GM12878 (cell line): ENCODE results near the gene FBXO8. TPM values are rescaled to one million over a fixed set of nuclear protein-coding genes. Genes with fewer than 3 reads are reported as not detected.

Source experiments
- ATAC-seq: fragments of 200-7000 bp; cut with Tn5 transposase; 3 replicates; pipeline ENCODE4 v1.9.1; 2020; ENCODE audit warnings: mild to moderate bottlenecking, moderate library complexity
- BruUV-seq: library from RNA; stranded (reverse); fragments of 400-500 nt; replicated peaks from 2 replicates; lab custom pipeline; 2021; lab: Mats Ljungman, UMichigan
- CTCF ChIA-PET: fragments of 300-600 bp; sonication (Branson Sonifier 250); formaldehyde crosslinking; extraction: SDS; loops from one replicate; lab custom pipeline; 2021; ENCODE audit warnings: inconsistent platforms; lab: Yijun Ruan, JAX
- POLR2A ChIA-PET: fragments of 350-600 bp; formaldehyde crosslinking; extraction: SDS; loops from one replicate; lab custom pipeline; 2021; ENCODE audit warnings: inconsistent platforms; lab: Charles Lee
- RAD21 ChIA-PET: fragments of 300-600 bp; sonication (Branson Sonifier 250); formaldehyde crosslinking; loops from one replicate; lab custom pipeline; 2023; ENCODE audit warnings: antibody characterized with exemption; ENCODE audit not compliant: unreplicated experiment; lab: Charles Lee
- SMC1A ChIA-PET: fragments of 300-600 bp; sonication (Branson Sonifier 250); formaldehyde crosslinking; loops from one replicate; lab custom pipeline; 2023; ENCODE audit not compliant: unreplicated experiment, uncharacterized antibody; lab: Charles Lee
- DNase-seq: peaks from one replicate; pipeline ENCODE4 v3.0.0-alpha.2; 2011; ENCODE audit warnings: low read depth, low spot score
- FAIRE-seq: peaks from 3 replicates; lab custom pipeline; 2011; peaks lifted over from hg19 to GRCh38; lab: Jason Lieb, UNC
- H2AFZ ChIP-seq: 2 replicates; pipeline ENCODE4 v1.6.0; 2011; ENCODE audit warnings: low read depth, low read length, control low read depth; ENCODE audit not compliant: control insufficient read depth
- H3K27ac ChIP-seq: 2 replicates; pipeline ENCODE4 v1.5.1; 2011; ENCODE audit warnings: control low read depth; ENCODE audit not compliant: control insufficient read depth, insufficient read depth
- H3K27me3 ChIP-seq, 2 experiments: replicated peaks in 1 of 2; 2 replicates each; pipeline versions ENCODE4 v1.6.0 to v1.6.1; 2011; ENCODE audit warnings: low read length in 1 of 2; ENCODE audit not compliant: control insufficient read depth in 2 of 2, insufficient read depth in 2 of 2
- H3K36me3 ChIP-seq, 2 experiments: 2 replicates each; pipeline ENCODE4 v1.5.1; 2011; ENCODE audit warnings: low read length in 1 of 2; ENCODE audit not compliant: control insufficient read depth in 2 of 2, insufficient read depth in 2 of 2
- H3K4me1 ChIP-seq: 2 replicates; pipeline ENCODE4 v1.6.1; 2011; ENCODE audit warnings: mild to moderate bottlenecking, low read length, moderate library complexity, mixed read lengths; ENCODE audit not compliant: control insufficient read depth, insufficient read depth
- H3K4me2 ChIP-seq: 2 replicates; pipeline ENCODE4 v1.6.0; 2011; ENCODE audit warnings: control low read depth; ENCODE audit not compliant: control insufficient read depth, insufficient read depth
- H3K4me3 ChIP-seq: fragments of 200-600 bp; sonication (generic); 2 replicates; pipeline ENCODE4 v1.5.1; 2016
- H3K79me2 ChIP-seq: 2 replicates; pipeline ENCODE4 v1.6.0; 2011; ENCODE audit warnings: low read length; ENCODE audit not compliant: control insufficient read depth, insufficient read depth
- H3K9ac ChIP-seq: 2 replicates; pipeline ENCODE4 v1.8.0; 2011; ENCODE audit warnings: low read length, control low read depth, mixed read lengths; ENCODE audit not compliant: control insufficient read depth, insufficient read depth
- H3K9me3 ChIP-seq: replicated peaks from 3 replicates; pipeline ENCODE4 v1.5.1; 2011; ENCODE audit warnings: mild to moderate bottlenecking, low read length; ENCODE audit not compliant: control insufficient read depth, insufficient read depth
- H4K20me1 ChIP-seq: 2 replicates; pipeline ENCODE4 v1.6.0; 2011; ENCODE audit not compliant: control insufficient read depth, insufficient read depth
- CHD1 ChIP-seq: IDR thresholded peaks from 2 replicates; pipeline ENCODE4 v1.6.1; 2012; ENCODE audit warnings: low read depth, low read length, improper control_type of control experiment
- CHD2 ChIP-seq: IDR thresholded peaks from 2 replicates; pipeline ENCODE4 v1.6.1; 2011; ENCODE audit warnings: low read depth, low read length, improper control_type of control experiment, borderline replicate concordance
- HDGF ChIP-seq: fragments of 450-650 bp; IDR thresholded peaks from 2 replicates; pipeline ENCODE4 v1.6.1; 2016; ENCODE audit warnings: antibody characterized with exemption
- MYB ChIP-seq: fragments of 150-350 bp; IDR thresholded peaks from 2 replicates; pipeline ENCODE4 v1.6.1; 2014; ENCODE audit warnings: mild to moderate bottlenecking, low read depth, low read length, borderline replicate concordance
- NBN ChIP-seq: fragments of 450-650 bp; IDR thresholded peaks from 2 replicates; pipeline ENCODE4 v1.6.1; 2016
- SIN3A ChIP-seq: IDR thresholded peaks from 2 replicates; pipeline ENCODE4 v1.6.1; 2012; ENCODE audit warnings: low read depth, low read length, improper control_type of control experiment
- SMAD1 ChIP-seq: fragments of 450-650 bp; IDR thresholded peaks from 2 replicates; pipeline ENCODE4 v1.6.1; 2018; ENCODE audit warnings: mild to moderate bottlenecking, low read depth; ENCODE audit not compliant: partially characterized antibody
- SRF ChIP-seq, 2 experiments: IDR thresholded peaks; 2 replicates each; pipeline ENCODE4 v1.6.1; 2011; ENCODE audit warnings: low read depth in 2 of 2, low read length in 2 of 2, mild to moderate bottlenecking in 1 of 2, moderate library complexity in 1 of 2
- STAT3 ChIP-seq: IDR thresholded peaks from 2 replicates; pipeline ENCODE4 v1.6.1; 2011; ENCODE audit warnings: low read depth, low read length, improper control_type of control experiment
- in situ Hi-C: fragments of 300-500 bp; cut with MboI; formaldehyde crosslinking; loops from 9 replicates; pipeline ENCODE4 v1.14.3; 2018; ENCODE audit warnings: mixed read lengths
- intact Hi-C: fragments of 100-400 bp; cut with micrococcal nuclease; formaldehyde crosslinking; loops from one replicate; pipeline ENCODE4 v1.14.2; 2022; ENCODE audit not compliant: unreplicated experiment
- polyA plus RNA-seq, 11 experiments: library from polyadenylated mRNA; depleted of rRNA in 4 of 11; unstranded in 6 of 11; stranded (reverse) in 5 of 11; fragments of >200 nt; fragmentation: Nextera tagmentation in 4 of 11; fragmentation: Illumina TruSeq in 1 of 11; extraction: Ambion mirVana in 4 of 11; extraction: Trizol in 1 of 11; gene quantifications; 1 replicate in 1 of 11; 2 replicates in 10 of 11; pipeline versions ENCODE4 v1.2.1 to v1.2.3, GENCODE V29; 2011 to 2016; ENCODE audit warnings: inconsistent platforms in 2 of 11, missing spikeins in 2 of 11, low read depth in 1 of 11
- total RNA-seq, 4 experiments: library from RNA; depleted of rRNA in 3 of 4; stranded (reverse); fragments of >200 nt in 3 of 4; fragmentation: Illumina TruSeq in 1 of 4; extraction: Trizol in 1 of 4; gene quantifications; 2 replicates each; pipeline versions ENCODE4 v1.2.1 to v1.2.3, GENCODE V29; 2013 to 2021
- TF ChIP-seq, protein P1 (sequence below): IDR thresholded peaks from 2 replicates; pipeline ENCODE4 v1.6.1; 2012; ENCODE audit warnings: low read depth, low read length, improper control_type of control experiment
- TF ChIP-seq, protein P2 (sequence below): IDR thresholded peaks from 2 replicates; pipeline ENCODE4 v1.6.1; 2011; ENCODE audit warnings: borderline replicate concordance, low read depth, mild to moderate bottlenecking, moderate library complexity, mixed read lengths, low read length; ENCODE audit not compliant: insufficient read depth; ENCODE audit errors: extremely low read length
- TF ChIP-seq, protein P3 (sequence below): IDR thresholded peaks from 2 replicates; pipeline ENCODE4 v1.6.1; 2012; ENCODE audit warnings: low read depth, low read length, improper control_type of control experiment
- TF ChIP-seq, protein P4 (sequence below): IDR thresholded peaks from 2 replicates; pipeline ENCODE4 v1.6.1; 2012; ENCODE audit warnings: low read depth, low read length, improper control_type of control experiment

Gene FBXO8
- total and polyA plus RNA-seq, 10 of the 15 experiments (the other 5 are each of a cell fraction or from before 2014, with no cell fraction given) = 11.3 to 38.1 (median 16.8) TPM

DNA sequence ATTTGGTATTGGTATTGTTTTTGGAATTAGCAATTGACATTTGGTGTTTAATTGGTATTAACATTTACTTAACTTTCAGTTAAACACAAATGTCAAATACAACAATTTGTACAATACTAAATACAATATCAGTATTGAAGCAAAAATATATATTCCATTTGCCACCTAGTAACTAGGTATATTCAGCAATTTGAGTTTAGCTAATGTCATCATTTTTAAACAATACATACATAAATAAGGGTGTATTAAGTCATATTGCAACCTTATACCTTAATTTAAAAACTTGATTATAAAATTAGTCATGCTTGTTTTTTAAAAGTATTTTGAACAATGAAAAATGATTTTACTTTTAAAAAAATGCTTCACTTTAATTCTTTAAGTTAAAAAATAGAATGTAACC lies 53.3 kb downstream of the FBXO8 start:
- Histone ChIP-seq H3K27me3 (no peaks in the 10 kb centered on the region), H3K4me1 (no peaks in the 10 kb centered on the region), H3K36me3 (no peaks in the 10 kb centered on the region), H3K27ac (no peak overlapping the region)
- ATAC-seq (no peak), DNase-seq (no peak)
- CTCF ChIA-PET = interaction anchor here (1.1 to 1.9 kb wide), 2 partner anchors 8 to 88 kb away, joined by 4 to 9 read pairs; no protein-coding TSS in a partner anchor
- BruUV-seq = no TSS peak
- TF ChIP-seq, protein P1, sequence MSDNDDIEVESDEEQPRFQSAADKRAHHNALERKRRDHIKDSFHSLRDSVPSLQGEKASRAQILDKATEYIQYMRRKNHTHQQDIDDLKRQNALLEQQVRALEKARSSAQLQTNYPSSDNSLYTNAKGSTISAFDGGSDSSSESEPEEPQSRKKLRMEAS = no peak
- TF ChIP-seq SRF (IDR thresholded peaks at IDR 0.05; ENCODE audit: low read depth in 2 of 2, low read length in 2 of 2) (no peak), SIN3A (no peak), SMAD1 (no peak), HDGF (no peak), CHD2 (no peak), NBN (no peak), MYB (no peak), CHD1 (no peak), STAT3 (no peak)
- TF ChIP-seq, protein P2, sequence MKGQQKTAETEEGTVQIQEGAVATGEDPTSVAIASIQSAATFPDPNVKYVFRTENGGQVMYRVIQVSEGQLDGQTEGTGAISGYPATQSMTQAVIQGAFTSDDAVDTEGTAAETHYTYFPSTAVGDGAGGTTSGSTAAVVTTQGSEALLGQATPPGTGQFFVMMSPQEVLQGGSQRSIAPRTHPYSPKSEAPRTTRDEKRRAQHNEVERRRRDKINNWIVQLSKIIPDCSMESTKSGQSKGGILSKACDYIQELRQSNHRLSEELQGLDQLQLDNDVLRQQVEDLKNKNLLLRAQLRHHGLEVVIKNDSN = no peak
- TF ChIP-seq, protein P3, sequence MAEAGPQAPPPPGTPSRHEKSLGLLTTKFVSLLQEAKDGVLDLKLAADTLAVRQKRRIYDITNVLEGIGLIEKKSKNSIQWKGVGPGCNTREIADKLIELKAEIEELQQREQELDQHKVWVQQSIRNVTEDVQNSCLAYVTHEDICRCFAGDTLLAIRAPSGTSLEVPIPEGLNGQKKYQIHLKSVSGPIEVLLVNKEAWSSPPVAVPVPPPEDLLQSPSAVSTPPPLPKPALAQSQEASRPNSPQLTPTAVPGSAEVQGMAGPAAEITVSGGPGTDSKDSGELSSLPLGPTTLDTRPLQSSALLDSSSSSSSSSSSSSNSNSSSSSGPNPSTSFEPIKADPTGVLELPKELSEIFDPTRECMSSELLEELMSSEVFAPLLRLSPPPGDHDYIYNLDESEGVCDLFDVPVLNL = no peak
- TF ChIP-seq, protein P4, sequence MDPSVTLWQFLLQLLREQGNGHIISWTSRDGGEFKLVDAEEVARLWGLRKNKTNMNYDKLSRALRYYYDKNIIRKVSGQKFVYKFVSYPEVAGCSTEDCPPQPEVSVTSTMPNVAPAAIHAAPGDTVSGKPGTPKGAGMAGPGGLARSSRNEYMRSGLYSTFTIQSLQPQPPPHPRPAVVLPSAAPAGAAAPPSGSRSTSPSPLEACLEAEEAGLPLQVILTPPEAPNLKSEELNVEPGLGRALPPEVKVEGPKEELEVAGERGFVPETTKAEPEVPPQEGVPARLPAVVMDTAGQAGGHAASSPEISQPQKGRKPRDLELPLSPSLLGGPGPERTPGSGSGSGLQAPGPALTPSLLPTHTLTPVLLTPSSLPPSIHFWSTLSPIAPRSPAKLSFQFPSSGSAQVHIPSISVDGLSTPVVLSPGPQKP = no peak
- TF ChIP-seq, all 136 proteins: peak for 0
- Histone ChIP-seq H4K20me1 (no peaks in the 10 kb centered on the region), H3K79me2 (no peaks in the 10 kb centered on the region), H3K4me3 (no peak overlapping the region), H3K4me2 (no peak overlapping the region), H2AFZ (no peak overlapping the region), H3K9me3 (no peaks in the 10 kb centered on the region), H3K9ac (no peak overlapping the region)
- intact Hi-C loops = no loop called here
- in situ Hi-C loops = no loop called here
- RAD21 ChIA-PET = interaction anchor here (0.6 kb wide), 1 partner anchor 11 kb away, joined by 3 read pairs; no protein-coding TSS in a partner anchor
- POLR2A ChIA-PET = no interaction called here
- FAIRE-seq = no peak
- SMC1A ChIA-PET = interaction anchor here (0.8 to 1.5 kb wide), 3 partner anchors 9 to 19 kb away, joined by 3 to 4 read pairs (median 3); no protein-coding TSS in a partner anchor
